ENCODE results near the gene PPP3CA.

PPP3CA gene

DNA sequence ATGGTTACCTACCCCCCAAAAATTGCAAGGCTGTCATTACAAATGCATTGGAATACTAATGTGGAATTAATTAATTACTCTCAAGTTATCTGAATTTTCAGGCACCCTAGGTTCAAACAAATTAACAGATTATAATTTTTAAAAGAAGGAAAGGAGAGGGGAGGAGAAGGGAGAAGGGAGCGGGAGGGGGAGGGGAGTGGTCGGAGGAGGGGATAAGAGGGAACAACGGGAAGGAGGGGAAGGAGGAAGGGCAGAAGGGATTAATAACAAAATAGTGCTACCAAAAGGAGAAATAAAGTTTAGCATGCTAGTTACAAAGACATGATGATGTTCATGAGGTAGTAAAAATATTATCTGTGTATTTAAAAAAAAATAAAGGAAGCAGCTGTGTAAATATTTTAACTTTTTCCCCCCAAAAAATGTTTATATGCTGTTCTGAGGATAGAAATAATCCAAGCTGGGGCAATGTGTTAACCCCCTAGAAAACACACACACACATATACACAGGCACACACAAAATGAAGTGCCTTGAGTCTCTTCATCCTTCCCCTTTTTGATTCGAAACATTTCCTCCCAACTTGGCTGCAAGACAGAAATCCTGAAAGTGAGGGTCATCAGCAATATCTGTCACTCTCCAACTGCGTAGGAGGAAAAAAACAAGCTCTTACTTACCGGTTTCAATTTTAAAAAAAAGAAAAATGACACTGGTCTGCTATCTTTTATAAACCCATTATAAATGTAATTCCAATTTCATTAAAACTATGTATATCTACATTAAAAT, 58.8 kb downstream of the PPP3CA start:
- DNase-seq (ENCODE audit: low spot score), result no peak

DNA sequence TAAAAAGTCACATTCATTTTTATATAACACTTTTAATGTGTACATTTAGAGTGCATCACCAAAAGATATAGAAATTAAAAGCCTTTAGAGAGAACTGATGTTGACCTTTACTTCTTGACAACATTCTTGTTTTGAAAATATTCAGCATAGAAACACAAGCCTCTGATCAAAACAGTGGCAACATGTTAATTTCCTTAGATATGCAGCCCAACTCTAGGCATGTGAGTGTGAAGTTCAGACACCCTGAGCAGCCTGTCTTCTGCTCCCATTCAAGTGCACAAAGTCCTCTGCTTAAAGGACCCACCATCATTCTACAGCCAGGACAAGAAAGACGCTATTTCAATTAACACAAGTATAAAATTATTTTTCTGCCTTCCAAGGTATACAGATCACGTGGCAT, 60.0 kb downstream of the PPP3CA start:
- DNase-seq (ENCODE audit: low spot score), result no peak

DNA sequence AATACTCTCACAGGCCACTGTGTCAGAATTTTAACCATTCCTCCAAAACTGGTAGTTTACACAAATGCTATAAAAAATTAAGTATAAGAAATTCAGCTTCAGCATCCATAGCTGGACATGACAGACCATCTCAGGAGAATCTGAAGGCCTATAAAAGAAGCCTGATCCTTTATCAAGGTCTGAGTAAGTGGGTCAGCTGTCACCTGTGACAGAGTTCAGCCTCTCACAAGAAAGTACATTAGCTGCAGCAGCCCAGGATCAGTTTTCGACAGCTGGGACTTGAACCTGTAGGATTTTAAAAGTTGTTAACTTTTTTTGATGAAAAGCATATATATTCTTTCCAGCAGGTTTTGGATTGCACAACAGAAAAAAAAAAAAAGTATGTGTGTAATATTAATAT, 60.7 kb downstream of the PPP3CA start:
- no peak for DNase-seq (ENCODE audit: low spot score)

DNA sequence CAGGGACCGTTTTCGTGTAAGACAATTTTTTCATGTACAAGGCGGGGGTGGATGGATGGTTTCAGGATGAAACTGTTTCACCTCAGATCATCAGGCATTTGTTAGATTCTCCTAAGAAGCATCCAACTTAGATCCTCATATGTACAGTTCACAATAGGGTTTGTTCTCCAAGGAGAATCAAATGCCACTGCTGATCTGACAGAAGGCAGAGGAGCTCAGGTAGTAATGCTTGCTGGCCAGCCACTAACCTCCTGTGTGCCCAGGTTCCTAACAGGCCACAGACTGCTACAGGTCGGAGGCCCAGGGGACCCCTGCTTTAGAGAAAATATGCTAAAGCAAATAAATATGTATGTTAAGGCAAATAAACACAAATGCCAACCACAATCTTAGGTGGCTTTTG, 61.3 kb downstream of the PPP3CA start:
- no peak for DNase-seq (ENCODE audit: low spot score)

DNA sequence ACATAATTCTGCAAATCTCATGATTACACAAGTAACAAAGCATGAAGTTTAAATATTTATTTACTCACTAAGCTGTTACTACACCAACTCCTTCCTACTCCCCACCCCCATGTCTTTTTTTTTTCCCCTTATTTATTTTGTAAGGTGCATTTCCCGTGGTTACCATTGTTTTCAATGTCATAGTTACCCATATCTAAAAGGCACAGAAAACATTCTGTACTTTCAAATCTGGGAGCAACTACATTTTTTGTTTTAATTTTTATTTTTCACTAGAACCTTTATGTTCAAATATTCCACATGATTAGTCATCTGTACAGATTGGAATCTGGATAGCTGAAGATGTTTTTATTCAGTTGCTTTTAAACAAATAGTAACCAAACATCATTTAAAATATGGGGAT, 62.8 kb downstream of the PPP3CA start:
- DNase-seq (ENCODE audit: low spot score), result peak; percentile 18

DNA sequence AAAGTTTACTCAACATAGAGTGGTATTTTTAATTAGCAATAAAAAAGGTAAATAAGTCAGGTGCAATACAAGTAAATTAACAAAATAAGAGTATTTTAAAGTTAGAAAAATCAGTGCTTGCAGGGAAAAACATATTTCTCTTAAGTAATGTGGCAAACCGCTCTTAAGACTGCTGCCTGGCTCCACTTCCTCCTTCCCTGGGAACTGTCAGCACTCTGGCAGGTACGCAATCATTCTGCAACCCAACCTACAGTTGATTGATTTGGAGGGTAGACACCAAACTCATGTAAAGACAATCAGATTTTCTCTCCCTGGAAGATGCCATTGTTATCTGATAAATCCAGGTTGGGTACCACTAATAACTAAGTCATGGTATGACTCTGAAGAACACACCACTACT, 63.9 kb downstream of the PPP3CA start:
- no peak for DNase-seq (ENCODE audit: low spot score)

DNA sequence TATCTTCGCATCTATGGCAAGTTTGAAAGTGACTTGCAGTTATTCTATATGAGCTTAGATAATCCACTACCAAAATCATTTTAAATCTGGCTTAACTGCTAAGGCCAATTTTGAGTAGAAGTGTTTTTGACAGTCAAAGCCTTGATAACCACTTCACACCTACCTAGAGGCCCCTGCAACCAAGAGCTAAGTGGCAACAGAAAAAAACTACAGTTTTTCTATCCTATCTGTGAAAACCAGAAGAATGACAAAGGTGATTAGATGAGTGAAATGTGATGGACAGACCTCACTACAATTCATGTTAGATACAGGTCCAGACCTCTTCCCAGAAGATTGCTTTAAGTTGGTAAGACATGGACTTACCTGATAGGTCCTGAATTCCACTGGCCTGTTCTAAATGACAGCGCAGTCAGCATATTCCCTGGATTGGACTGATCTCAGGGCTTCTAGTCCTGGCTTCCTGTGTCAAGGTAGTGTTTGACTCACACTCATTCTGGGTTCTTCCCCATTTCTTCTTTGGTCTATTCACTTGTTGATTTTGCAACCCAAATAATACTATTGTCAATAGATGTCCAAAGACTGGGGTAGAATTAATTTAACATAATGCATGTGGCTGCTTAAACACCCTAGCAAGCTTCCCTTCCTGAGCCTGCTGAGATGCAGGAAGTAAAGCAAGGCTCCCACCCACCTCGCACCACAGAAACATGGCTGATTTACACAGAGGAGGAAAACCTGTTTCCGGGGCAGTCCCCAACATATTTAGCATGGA, 65.1 kb downstream of the PPP3CA start:
- DNase-seq (ENCODE audit: low spot score), result no peak

DNA sequence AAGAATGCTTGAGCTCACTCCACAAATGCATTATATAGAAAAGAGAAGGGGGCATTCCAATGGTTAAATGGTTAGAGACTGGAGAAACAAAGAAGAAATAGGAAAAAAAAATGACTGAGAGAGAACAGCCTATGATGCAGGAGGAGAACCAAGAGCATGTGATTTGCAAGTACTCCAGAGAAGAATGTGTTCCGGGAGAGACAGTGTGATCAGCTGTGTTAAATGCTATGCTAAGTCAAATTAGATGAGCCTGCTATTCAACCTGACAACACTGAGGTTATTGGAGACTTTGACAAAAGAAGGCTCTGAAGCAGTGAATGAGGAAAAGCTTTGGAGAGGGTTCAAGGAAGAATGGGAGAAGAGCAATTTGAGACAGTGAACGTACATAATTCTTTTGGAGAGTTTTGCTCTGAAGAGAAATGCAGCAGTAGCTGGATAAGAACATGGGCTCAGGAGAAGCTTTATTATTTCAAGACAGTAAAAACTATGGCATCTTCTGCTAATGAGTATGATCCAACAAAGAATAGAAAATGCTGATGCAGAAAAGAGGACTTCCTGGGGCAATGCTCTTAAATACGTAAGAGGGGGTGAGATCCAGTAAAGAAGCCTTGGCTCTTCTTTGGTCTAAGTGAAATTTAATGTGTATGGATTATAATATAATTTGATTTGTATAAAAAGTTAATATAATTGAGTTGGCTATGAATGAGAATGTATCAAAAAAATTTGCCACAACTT, 66.3 kb downstream of the PPP3CA start:
- DNase-seq (ENCODE audit: low spot score), result no peak

DNA sequence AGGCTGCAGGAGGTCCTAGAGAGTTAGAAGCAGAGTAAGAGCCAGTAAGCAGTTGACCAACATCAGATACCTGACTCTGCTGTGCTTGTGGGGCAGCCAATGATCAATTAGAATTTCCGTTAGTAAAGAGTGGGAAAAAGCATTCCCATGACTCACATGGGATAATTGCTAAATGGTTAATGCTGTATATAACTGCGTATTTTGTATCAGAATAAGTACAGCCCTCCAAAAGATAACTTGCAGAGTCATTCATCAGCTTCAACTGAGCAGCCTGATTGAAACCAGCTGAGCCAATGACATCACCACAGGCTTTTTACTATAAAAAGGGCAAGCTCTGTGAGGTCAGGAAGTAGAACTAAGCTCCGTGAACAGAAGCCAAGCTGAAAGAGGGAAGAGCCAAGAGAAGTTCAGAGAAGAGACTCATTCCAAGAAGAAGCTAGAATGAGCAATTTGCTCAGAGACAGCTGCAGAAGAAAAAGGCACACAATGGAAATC, 67.9 kb downstream of the PPP3CA start:
- DNase-seq (ENCODE audit: low spot score), result peak; percentile 53

DNA sequence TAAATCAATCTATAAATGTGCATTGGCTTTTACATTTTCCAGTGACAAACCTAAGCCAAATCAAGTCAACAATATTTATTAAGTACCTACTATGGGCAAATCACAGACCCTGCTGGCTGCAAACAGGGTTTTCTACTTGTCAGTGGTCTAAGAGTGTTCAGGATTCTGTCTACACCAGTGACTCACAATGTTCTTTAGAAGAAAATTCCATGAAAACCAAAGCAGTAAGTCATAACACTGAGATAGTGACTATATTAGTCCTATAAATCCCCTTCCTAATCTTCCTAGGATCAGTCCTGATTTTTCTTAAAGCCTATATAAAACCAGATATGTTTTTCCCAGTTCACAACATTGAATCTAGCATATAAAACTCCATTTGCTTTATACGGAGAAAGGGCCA, 69.7 kb downstream of the PPP3CA start:
- DNase-seq (ENCODE audit: low spot score), result peak; percentile 68

DNA sequence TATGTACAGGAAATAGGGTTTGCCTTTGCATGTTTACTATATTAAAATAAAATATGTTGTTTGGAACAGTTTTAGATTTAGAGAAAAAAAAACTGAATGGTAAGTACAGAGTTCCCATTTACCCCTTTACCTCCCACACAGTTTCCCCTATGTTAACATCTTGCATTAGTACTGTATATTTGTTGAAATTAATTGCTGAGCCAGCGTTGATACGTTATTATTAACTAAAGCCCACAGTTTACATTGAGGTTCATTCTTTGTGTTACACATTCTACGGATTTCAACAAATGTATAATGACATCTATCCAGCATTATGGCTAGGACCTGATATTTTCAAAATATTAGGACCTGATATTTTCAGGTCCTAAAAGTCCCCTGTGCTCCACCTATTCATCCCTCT, 70.7 kb downstream of the PPP3CA start:
- no peak for DNase-seq (ENCODE audit: low spot score)

DNA sequence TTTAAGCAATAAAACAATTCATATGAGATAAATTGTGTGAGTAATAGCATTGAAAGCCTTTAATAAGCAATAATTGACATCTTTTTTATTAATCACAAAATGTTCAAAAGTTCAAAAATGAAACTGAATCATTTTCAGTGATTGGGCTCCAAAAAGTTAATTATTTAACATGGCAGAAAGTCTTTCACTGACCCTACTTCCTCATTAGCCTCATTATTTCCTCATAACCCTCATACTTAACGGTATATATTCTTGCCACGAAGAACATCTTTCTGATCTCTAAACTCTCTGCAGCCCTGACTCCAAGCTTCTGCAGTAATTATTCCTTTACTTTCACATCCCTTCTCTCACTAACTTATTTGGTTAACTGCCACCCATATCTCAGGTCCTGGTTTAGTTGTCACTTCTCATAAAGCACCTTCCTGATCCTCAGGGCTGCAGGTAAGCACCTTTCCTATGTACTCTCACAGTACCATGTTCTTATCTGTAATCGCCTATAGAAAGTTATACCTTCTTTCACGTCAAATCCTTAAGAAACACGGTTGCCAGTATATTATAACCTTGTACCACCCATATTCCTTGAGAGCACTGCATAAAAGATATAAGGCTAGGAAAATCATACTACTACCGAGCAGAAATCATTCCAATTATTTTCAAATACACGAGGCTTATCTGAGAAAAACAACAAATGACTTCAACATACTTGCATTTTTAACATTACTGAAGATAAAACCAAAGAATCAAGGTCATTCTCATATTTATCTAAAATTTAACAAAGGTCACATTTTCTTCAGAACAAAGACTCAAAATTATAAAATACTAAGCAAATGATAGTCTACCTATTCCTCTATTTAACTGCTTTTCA, 72.2 kb downstream of the PPP3CA start:
- DNase-seq (ENCODE audit: low spot score), result no peak

DNA sequence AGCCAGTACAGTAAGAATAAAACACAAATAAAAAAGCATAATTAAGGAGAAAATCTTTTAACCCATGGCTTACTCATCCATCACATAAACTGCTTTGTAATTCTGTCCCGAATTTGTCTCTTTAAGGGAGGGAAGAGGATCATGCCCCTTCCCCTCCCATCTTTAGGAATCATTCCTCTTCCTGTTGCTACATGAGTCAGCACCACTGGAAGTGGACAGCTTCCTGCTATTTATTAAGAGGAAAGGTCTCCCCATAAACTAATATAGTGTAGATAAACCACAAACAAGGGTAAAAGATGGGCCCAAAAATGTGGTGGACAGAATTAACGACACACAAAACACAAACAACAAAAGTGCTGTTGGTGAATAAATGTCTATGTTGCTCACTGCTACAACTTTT, 75.8 kb downstream of the PPP3CA start:
- DNase-seq (ENCODE audit: low spot score), result peak; percentile 38

DNA sequence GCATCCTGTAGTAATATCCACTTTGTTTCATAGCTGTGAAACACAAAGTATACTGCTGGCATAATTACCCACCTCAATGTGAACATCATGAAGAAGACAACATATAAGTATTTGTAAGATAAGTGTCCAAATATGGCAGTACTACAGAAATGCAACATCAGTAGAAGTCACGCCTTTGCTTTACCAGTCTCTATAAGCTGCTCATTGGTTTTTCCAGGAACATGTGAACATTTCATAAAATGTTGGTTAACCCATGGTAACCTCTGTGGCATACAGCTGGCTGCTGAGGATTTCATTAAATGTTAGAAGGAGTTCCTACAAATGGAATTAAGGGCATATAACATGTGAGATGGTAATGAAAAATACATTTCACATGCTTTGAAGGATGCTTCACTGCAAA, 77.6 kb downstream of the PPP3CA start:
- no peak for DNase-seq (ENCODE audit: low spot score)

DNA sequence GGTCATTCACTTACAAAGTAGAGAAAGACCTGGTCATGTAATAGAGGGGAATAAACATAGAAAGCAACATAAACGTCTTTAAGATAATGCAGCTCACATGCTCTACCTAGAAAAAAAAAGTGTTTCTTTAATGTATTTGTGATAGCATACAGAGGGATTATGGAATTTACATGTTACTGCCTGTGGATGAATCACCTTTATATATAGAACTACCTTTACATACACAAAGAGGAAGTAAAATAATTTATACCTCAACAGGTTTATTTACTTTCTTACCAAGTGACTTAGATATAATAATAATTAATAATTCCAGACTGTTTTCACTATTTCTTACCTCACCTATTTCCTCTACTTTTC, 81.5 kb downstream of the PPP3CA start:
- no peak for DNase-seq (ENCODE audit: low spot score)

DNA sequence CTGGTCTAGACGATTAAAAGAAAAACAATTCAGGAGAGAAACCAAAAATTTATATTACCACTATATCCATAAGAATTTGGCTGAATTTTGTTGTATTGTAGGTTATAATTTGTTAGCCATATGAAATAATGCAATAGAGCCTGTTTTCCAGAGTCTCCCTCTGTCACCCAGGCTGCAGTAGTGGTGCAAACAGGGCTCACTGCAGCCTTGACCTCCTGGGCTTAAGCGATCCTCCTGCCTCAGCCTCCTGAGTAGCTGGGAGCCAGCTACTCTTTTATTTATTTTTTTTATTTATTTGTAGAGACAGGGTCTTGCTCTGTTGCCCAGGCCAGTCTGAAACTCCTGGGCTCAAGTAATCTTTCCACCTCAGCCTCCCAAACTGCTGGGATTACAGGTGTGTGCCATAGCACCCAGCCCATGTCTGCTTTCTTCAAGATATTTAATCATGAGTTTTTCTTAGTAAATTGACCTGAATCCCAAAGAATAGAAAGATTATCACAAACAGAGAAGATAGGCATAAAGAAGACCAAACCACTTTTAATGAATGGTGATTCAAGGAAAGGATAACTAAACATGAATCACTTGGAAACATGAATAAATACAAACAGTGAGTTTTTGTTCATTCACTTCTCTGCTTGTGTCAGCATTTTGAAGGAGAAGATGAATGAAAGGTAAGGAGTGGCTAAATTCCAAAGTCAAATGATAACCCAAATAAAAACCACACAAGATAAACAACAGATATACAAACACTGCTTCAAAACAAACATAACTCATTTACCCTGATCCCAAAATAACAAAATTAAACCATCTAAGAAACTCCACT, 82.1 kb downstream of the PPP3CA start:
- DNase-seq (ENCODE audit: low spot score), result peak; percentile 47

DNA sequence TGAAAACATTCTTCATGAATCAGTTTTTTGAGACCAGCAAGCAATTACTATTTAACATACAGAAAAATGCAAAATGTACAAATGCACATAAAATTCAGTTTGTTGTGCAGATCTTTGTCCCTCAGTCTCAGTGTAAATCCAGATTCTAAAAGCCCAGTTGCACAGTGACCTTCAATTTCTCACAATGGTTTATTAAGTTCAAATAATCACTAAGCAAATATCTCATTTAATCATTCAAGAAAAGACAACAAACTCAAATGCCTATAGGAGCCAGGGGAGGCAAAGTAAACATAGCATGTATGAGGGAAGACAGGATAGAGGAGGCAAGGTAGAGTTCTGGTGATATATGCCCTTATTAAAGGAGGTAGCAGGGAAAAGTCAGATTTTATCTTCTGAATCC, 82.8 kb downstream of the PPP3CA start:
- no peak for DNase-seq (ENCODE audit: low spot score)

DNA sequence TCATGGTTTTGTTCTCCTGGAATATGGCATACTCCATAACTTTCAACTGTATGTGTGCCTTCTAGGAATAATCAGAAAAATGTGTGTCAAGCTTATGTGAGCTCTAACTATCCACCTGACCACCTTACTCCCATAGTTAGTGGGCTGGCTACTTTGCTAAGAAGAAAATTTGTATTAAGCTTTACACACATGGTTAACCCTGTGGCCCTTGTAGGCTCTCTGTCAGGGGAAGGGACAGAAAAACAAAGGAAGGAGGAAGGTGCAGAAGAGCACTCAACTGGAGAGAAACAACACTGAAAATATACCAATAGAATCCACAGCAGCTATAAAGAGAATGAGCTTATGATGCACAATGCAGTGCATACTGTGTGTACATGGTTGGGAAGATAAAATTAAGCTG, 84.6 kb downstream of the PPP3CA start:
- no peak for DNase-seq (ENCODE audit: low spot score)

DNA sequence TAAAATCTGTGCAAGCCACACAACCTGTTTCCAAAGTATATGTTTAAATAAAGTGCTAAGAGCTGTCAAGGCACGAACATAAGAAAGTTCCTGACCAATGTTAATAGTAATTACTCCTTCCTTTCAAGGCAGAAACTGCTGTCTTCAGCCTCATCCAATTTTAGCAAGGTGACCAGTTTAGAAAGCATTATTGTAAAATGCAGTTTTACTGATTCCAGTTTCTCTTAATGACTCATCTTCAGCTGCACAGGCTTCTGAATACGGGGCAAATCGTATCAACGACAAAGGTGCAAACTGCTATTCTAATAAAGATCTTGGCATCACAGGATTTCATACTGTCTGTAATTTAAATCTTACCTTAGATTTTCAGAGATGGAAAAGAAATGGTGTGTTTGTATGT, 87.5 kb downstream of the PPP3CA start:
- no peak for DNase-seq (ENCODE audit: low spot score)

DNA sequence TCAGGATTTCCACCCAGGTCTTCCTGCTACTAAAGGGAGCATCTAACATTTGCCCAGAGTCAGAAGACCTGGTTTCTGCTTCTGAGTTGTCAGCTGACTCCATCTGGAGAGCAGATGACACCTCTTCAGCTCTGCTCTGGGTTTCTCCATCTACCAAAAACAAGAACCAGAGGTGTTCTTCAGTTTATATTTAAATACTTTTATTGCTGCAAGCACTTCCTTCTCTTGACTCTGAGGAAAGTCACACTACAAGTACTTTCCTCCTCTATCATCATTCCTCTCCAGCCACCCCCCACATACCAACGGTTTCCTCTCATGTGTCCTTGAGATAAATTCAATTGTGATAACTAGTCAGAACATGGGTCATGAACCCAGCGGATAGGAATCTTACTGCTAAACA, 88.4 kb downstream of the PPP3CA start:
- no peak for DNase-seq (ENCODE audit: low spot score)

DNA sequence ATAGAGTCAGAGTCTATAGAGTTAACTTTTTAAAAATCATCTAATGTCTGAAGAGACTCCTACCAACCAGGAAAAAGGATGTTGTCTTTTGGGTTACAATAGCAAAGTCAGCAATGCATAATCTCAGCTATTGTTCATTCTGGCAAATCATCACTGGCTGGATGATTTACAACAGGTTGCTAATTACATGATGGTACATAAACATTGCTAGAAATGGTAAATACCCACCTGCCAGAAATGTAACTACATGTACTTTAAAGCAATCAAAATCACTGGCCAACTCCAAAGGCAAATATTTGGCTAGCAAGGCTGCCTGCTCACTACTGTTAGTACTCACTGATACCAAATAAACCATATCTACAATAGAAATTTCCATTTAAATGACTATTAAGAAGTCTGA, 91.1 kb downstream of the PPP3CA start:
- DNase-seq (ENCODE audit: low spot score), result no peak
